RKO (cell line): ENCODE measurements around the gene GNGT2.

ENCODE experiments used
- DNase-seq: peaks from one replicate; pipeline ENCODE4 v3.0.0-alpha.2; 2016; ENCODE audit warnings: low spot score

GNGT2 gene

GRCh38 chr17:49210158-49211029 is at the start of gene GNGT2, which contains the start of gene ABI3:
GNGT2 (minus strand) TSS chr17:49210574; CDS start chr17:49207422, 3,152 bp downstream.
ABI3 (plus strand) TSS chr17:49210707; CDS start chr17:49210725, 18 bp downstream.
- no peak for DNase-seq

- no peak for DNase-seq
Observed at GRCh38 chr17:49259663-49260010, 49.3 kb upstream of the GNGT2 start.

- DNase-seq, result peak; percentile 14
Observed at GRCh38 chr17:49258394-49258793, 48.0 kb upstream of the GNGT2 start.

DNA sequence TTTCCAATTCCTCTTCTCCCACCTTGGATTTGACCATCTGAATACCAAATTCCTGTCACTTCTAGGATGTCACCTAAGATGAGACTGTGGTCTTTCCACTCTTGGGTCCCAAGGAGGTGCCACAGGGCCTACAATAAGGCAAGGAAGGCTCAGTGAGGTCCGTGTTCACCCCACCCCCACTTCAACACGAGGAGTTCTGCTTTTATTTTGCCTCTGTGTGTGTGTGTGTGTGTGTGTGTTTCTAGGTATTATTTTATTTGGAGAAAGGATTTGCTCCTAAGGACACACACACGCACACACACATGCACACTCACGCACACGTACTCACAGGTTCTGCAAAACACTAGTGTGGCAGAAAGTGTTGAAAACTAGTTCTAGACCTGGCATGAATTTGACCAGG is 44.8 kb upstream of the GNGT2 start:
- DNase-seq, result no peak

GRCh38 chr17:49254066-49254465 is 43.7 kb upstream of the GNGT2 start:
- no peak for DNase-seq

GRCh38 chr17:49252148-49252695 is 41.8 kb upstream of the GNGT2 start:
- no peak for DNase-seq

DNA sequence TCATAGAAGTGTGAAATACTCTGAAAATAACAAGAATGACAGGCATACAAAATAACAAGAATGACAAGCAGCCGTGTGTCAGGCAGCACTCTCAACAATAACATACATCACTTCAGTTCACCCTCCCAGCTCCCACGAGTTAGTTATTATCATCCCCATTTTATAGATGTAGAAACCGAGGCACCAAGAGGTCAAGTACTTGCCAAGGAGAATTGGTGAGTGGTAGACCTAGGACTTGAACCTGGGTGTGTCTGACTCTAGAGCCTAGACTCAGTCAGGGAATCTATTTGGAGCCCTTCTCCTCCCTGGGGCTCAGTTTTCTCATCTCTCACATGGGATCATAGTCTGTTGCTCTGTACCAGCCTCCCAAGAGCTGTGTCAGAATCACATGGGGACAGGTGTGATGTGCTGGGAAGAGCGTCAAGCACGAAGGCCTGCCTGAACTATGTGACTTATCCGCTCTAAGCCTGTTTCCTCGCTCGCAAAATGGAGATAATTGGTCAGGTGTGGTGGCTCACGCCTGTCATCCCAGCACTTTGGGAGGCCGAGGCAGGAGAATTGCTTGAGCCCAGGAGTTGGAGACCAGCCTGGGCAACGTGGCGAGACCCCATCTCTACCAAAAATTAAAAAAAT is 39.6 kb upstream of the GNGT2 start:
- no peak for DNase-seq

GRCh38 chr17:49249292-49249794 is 39.0 kb upstream of the GNGT2 start:
- DNase-seq, result no peak

DNA sequence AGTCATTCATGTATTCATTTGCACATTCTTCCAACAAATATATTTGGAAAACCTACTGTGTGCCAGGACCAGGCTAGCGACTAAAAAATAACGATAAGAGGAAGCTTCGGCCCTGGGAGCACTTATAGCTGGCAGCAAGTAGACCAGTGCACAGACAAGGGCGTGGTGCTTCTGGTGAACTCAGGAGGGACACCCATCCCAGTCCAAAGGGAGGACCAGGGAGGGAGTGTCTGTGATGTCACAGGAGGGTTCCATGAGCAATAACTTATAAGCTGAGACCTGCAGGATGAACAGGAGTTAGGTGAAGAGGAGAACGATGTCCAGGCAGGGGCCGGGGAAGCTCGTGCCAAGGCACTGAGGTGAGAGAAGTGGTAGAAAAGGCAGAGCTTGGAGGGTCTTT is 37.6 kb upstream of the GNGT2 start:
- no peak for DNase-seq

DNA sequence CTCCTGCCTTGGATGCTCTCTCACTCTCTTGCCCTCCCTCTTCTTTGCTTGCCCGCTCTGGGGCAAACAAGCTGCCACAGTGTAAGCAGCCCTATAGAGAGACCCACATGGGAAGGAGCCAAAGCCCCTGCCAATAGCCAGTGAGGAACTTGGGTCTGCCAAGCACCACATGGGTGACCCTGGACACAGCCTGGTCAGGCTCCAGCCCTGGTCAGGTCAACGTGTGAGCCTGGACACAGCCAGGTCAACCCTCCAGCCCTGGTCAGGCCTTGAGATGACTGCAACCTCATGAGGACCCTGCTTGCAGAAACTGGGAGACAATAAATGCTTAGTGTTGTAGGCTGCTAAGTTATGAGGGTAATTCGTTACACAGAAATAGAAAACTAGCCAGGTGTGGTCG is 34.5 kb upstream of the GNGT2 start:
- DNase-seq, result no peak

DNA sequence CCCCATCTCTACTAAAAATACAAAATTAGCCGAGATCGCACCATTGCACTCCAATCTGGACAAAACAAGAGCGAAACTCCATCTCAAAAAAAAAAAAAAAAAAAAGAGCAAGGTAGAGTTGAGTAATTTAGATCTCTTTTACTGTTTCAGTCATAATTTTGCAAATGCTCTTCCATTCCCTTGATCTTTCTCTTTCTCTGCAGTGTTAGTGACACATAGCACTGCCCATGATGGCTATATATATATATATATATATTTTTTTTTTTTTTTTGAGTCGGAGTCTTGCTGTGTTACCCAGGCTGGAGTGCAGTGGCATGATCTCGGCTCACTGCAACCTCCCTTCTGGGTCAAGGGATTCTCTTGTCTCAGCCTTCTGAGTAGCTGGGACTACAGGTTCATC is 32.4 kb upstream of the GNGT2 start:
- DNase-seq, result no peak

DNA sequence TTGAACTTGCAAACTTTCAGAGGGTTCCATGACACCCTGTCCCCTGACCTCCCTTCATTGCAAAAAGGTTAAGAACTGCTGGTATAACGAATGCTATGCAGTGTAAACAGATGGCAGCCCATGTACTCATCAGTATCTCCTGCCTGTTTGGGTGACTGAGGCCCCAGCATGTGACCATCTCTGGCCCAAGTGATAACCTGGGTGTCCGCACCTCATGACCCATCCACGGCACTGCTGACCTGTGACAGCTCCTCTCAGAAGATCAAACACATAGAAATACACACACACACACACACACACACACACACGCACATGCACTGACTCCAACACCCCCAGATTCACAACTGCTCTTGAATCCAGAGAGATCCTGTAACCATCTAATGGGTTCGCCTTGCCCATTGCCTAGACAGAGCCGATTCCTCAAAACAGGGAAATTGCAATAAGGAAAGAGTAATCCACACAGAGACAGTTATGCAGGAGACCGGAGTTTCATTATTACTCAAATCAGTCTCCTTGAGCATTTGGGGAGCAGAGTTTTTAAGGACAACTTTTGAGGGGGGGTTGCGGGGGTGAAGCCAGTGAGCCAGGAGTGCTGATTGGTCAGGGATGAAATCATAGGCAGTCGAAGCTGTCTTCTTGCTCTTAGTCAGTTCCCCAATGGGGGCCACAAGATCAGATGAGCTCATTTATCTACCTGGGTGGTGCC is 31.5 kb upstream of the GNGT2 start:
- no peak for DNase-seq

GRCh38 chr17:49241040-49241439 is 30.7 kb upstream of the GNGT2 start:
- no peak for DNase-seq

DNA sequence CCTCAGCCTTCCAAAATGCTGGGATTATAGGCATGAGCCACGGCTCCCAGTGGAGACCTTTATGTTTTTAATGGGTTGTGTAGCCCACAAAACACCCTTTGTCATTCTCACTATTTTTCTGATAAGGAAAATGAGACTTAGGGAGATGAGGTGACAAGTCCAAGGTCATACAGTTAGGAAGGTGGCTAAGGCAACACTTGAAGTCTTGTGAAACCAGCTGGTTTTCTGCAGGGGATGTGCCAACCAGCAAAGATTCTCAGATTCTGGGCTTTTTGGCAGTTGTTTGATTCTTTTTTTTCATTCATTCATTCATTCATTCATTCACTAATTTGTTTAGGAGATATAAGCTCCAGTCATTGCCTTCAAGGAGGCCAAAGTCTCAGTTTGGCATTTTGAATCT is 30.2 kb upstream of the GNGT2 start:
- no peak for DNase-seq

DNA sequence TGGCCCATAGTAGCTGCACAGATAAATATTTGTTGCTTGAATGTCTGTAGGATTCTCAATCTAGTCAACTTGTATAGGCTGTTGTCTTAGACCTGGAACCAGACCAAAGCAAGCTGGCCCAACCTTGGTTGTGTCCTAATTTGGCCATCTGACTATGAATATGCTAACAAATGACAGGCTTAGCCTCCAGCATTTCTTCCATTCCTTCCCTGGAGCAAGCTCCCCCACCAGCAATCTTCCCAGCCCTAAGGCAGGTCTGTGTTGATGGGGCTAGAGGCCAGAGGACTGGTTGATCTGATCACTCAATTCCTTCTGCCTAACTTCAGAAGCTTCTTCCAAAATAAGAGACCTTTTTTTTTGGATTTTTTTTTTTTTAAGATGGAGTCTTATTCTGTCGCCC is 29.6 kb upstream of the GNGT2 start:
- no peak for DNase-seq

DNA sequence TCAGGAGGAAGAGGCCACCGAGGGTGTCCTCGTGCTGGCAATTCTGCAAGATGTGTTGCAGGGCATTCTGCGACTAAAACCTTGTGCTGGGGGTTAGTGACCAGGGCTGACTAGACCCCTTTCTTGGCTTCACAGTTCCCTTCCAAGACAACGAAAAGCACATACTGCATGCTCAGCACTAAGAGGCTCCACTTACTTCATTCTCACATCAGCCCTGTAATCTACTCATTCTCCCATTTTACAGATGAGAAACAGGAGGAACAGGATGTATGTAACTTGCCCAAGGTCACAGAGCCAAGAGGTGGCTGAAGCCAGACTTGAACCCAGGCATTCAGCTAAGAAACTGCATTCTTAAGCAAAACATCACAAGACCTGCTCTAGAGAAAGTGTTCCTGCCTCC is 25.5 kb upstream of the GNGT2 start:
- DNase-seq, result no peak

GRCh38 chr17:49234509-49235080 is 24.2 kb upstream of the GNGT2 start:
- DNase-seq, result no peak

GRCh38 chr17:49231563-49231894 is 21.2 kb upstream of the GNGT2 start:
- DNase-seq, result no peak

- DNase-seq, result no peak
Observed at GRCh38 chr17:49230636-49231562, 20.5 kb upstream of the GNGT2 start, which contains the start of gene PHOSPHO1. PHOSPHO1 (minus strand) TSS chr17:49230787; CDS start chr17:49226691, 4,096 bp downstream.

- no peak for DNase-seq
Observed at GRCh38 chr17:49229805-49230600, 19.6 kb upstream of the GNGT2 start.
